Mononuclear cell (primary cell): ENCODE data around the gene KIF6. TPM values are rescaled to one million over a fixed set of nuclear protein-coding genes. Genes with fewer than 3 reads are reported as not detected.

Experiments
- H3K27me3 ChIP-seq: 2 replicates; pipeline ENCODE4 v1.6.0; 2011; ENCODE audit warnings: low read length, control low read depth; ENCODE audit not compliant: insufficient read depth
- H3K4me1 ChIP-seq: 2 replicates; pipeline ENCODE4 v1.5.1; 2011; ENCODE audit warnings: mild to moderate bottlenecking, low read length, control low read depth; ENCODE audit not compliant: insufficient read depth
- H3K4me3 ChIP-seq: 2 replicates; pipeline ENCODE4 v1.5.1; 2011; ENCODE audit warnings: mild to moderate bottlenecking, low read length, moderate library complexity
- H3K9me3 ChIP-seq: 2 replicates; pipeline ENCODE4 v1.5.1; 2011; ENCODE audit warnings: low read depth, mild to moderate bottlenecking, control low read depth, low read length
- total RNA-seq: library from RNA; depleted of rRNA; stranded (reverse); fragments of >200 nt; gene quantifications from one replicate; pipeline ENCODE4 v1.2.3, GENCODE V29; 2012

The KIF6 gene
- total RNA-seq, 1 donor: not detected

GRCh38 chr6:39366931-39367618, 358.1 kb downstream of the KIF6 start:
- Histone ChIP-seq H3K27me3 (no peaks in the 10 kb centered on the region), H3K4me1 (no peaks in the 10 kb centered on the region), H3K9me3 (no peaks in the 10 kb centered on the region), H3K4me3 (no peak overlapping the region)

- Histone ChIP-seq H3K4me1 (no peaks in the 10 kb centered on the region), H3K9me3 (no peaks in the 10 kb centered on the region), H3K27me3 (no peaks in the 10 kb centered on the region), H3K4me3 (no peak overlapping the region)
Observed at GRCh38 chr6:39365281-39366074, 359.7 kb downstream of the KIF6 start.

GRCh38 chr6:39363280-39363679, 361.9 kb downstream of the KIF6 start:
- Histone ChIP-seq H3K27me3 (no peaks in the 10 kb centered on the region), H3K4me3 (no peak overlapping the region), H3K9me3 (no peaks in the 10 kb centered on the region), H3K4me1 (no peaks in the 10 kb centered on the region)

GRCh38 chr6:39362487-39362865, 362.7 kb downstream of the KIF6 start:
- Histone ChIP-seq H3K27me3 (no peaks in the 10 kb centered on the region), H3K4me1 (no peaks in the 10 kb centered on the region), H3K9me3 (no peaks in the 10 kb centered on the region), H3K4me3 (no peak overlapping the region)

- H3K9me3 ChIP-seq: no peaks in the 10 kb centered on the region
- H3K4me1 ChIP-seq: no peaks in the 10 kb centered on the region
- H3K4me3 ChIP-seq: no peak overlapping the region
- H3K27me3 ChIP-seq: no peaks in the 10 kb centered on the region
Observed at GRCh38 chr6:39361657-39362486, 363.3 kb downstream of the KIF6 start.

GRCh38 chr6:39360378-39360777, 364.8 kb downstream of the KIF6 start:
- Histone ChIP-seq H3K9me3 (no peaks in the 10 kb centered on the region), H3K4me1 (no peaks in the 10 kb centered on the region), H3K4me3 (no peak overlapping the region), H3K27me3 (no peaks in the 10 kb centered on the region)

GRCh38 chr6:39357998-39358686, 367.1 kb downstream of the KIF6 start:
- Histone ChIP-seq H3K9me3 (no peaks in the 10 kb centered on the region), H3K27me3 (no peaks in the 10 kb centered on the region), H3K4me3 (no peak overlapping the region), H3K4me1 (no peaks in the 10 kb centered on the region)

- Histone ChIP-seq H3K27me3 (no peaks in the 10 kb centered on the region), H3K4me1 (no peaks in the 10 kb centered on the region), H3K4me3 (no peak overlapping the region), H3K9me3 (no peaks in the 10 kb centered on the region)
Observed at GRCh38 chr6:39353698-39354315, 371.4 kb downstream of the KIF6 start.

GRCh38 chr6:39350723-39351505, 374.3 kb downstream of the KIF6 start:
- H3K27me3 ChIP-seq: no peaks in the 10 kb centered on the region
- H3K4me3 ChIP-seq: no peak overlapping the region
- H3K9me3 ChIP-seq: no peaks in the 10 kb centered on the region
- no peaks in the 10 kb centered on the region for H3K4me1 ChIP-seq

GRCh38 chr6:39348740-39349139, 376.5 kb downstream of the KIF6 start:
- H3K4me1 ChIP-seq: no peaks in the 10 kb centered on the region
- no peaks in the 10 kb centered on the region for H3K9me3 ChIP-seq
- H3K4me3 ChIP-seq: no peak overlapping the region
- no peaks in the 10 kb centered on the region for H3K27me3 ChIP-seq

- Histone ChIP-seq H3K4me3 (no peak overlapping the region), H3K9me3 (no peaks in the 10 kb centered on the region), H3K27me3 (no peaks in the 10 kb centered on the region), H3K4me1 (peaks cover 5% of the 10 kb centered on the region)
Observed at GRCh38 chr6:39347906-39348585, 377.2 kb downstream of the KIF6 start.

GRCh38 chr6:39347206-39347605, 378.0 kb downstream of the KIF6 start:
- peaks cover 8% of the 10 kb centered on the region for H3K4me1 ChIP-seq
- H3K9me3 ChIP-seq: no peaks in the 10 kb centered on the region
- H3K4me3 ChIP-seq: no peak overlapping the region
- no peaks in the 10 kb centered on the region for H3K27me3 ChIP-seq

- no peak overlapping the region for H3K4me3 ChIP-seq
- H3K9me3 ChIP-seq: no peaks in the 10 kb centered on the region
- H3K4me1 ChIP-seq: peaks cover 16% of the 10 kb centered on the region
- H3K27me3 ChIP-seq: no peaks in the 10 kb centered on the region
Observed at GRCh38 chr6:39344821-39345280, 380.4 kb downstream of the KIF6 start.
